HepG2 (cell line): ENCODE results near the gene MAP1B. TPM values are rescaled to one million over a fixed set of nuclear protein-coding genes. Genes with fewer than 3 reads are reported as not detected.
A peak's percentile ranks its signal among the peaks of the same experiment; 100 is the strongest.

Experiments used
- CC2D1A ChIP-seq: sonication (generic); formaldehyde crosslinking; IDR thresholded peaks from 2 replicates; pipeline ENCODE4 v1.8.1; 2023; ENCODE audit warnings: mild to moderate bottlenecking, missing genetic modification reagents
- CEBPG ChIP-seq: IDR thresholded peaks from 2 replicates; pipeline ENCODE4 v1.6.1; 2016
- ESRRA ChIP-seq: sonication (generic); formaldehyde crosslinking; IDR thresholded peaks from 2 replicates; pipeline ENCODE4 v1.5.1; 2020; ENCODE audit warnings: mild to moderate bottlenecking, low read depth, missing genetic modification reagents
- HMG20A ChIP-seq: IDR thresholded peaks from 2 replicates; pipeline ENCODE4 v1.6.1; 2016; ENCODE audit warnings: borderline replicate concordance
- MIXL1 ChIP-seq: IDR thresholded peaks from 2 replicates; pipeline ENCODE4 v1.6.1; 2016
- SCMH1 ChIP-seq: sonication (generic); formaldehyde crosslinking; IDR thresholded peaks from 2 replicates; pipeline ENCODE4 v1.9.0; 2021; ENCODE audit warnings: missing genetic modification reagents, mild to moderate bottlenecking, borderline replicate concordance
- TEAD2 ChIP-seq: sonication (generic); formaldehyde crosslinking; IDR thresholded peaks from 2 replicates; pipeline ENCODE4 v1.9.0; 2021; ENCODE audit warnings: missing genetic modification reagents
- THAP11 ChIP-seq: IDR thresholded peaks from 2 replicates; pipeline ENCODE4 v1.6.1; 2016; ENCODE audit warnings: missing biosample characterization, missing genetic modification reagents
- ZNF317 ChIP-seq: sonication (generic); formaldehyde crosslinking; IDR thresholded peaks from 2 replicates; pipeline ENCODE4 v1.5.0; 2020; ENCODE audit warnings: mild to moderate bottlenecking, missing genetic modification reagents
- ZNF34 ChIP-seq: sonication (generic); formaldehyde crosslinking; IDR thresholded peaks from 2 replicates; pipeline ENCODE4 v1.4.0; 2020; ENCODE audit warnings: mild to moderate bottlenecking, missing genetic modification reagents, borderline replicate concordance
- ZNF552 ChIP-seq: sonication (generic); formaldehyde crosslinking; IDR thresholded peaks from 2 replicates; pipeline ENCODE4 v1.9.0; 2022; ENCODE audit warnings: missing genetic modification reagents, mild to moderate bottlenecking, borderline replicate concordance
- ZNF607 ChIP-seq: sonication (generic); formaldehyde crosslinking; IDR thresholded peaks from 2 replicates; pipeline ENCODE4 v1.5.1; 2020; ENCODE audit warnings: missing genetic modification reagents, mild to moderate bottlenecking, borderline replicate concordance
- ZNF749 ChIP-seq: sonication (generic); formaldehyde crosslinking; IDR thresholded peaks from 2 replicates; pipeline ENCODE4 v1.8.0; 2022; ENCODE audit warnings: mild to moderate bottlenecking, missing genetic modification reagents, moderate library complexity, borderline replicate concordance
- ZNF75D ChIP-seq: sonication (generic); formaldehyde crosslinking; IDR thresholded peaks from 2 replicates; pipeline ENCODE4 v1.8.1; 2023; ENCODE audit warnings: missing genetic modification reagents, mild to moderate bottlenecking, borderline replicate concordance
- polyA plus RNA-seq, 8 experiments: library from polyadenylated mRNA; depleted of rRNA in 3 of 8; stranded (reverse) in 7 of 8; unstranded in 1 of 8; fragments of >200 nt; fragmentation: Illumina TruSeq in 4 of 8; extraction: Trizol in 4 of 8; gene quantifications; 2 replicates each; pipeline versions ENCODE4 v1.2.1 to v1.2.3, GENCODE V29; 2011 to 2016; ENCODE audit warnings: low read depth in 4 of 8, missing spikeins in 1 of 8, mixed read lengths in 1 of 8; ENCODE audit not compliant: insufficient read depth in 1 of 8
- total RNA-seq, 5 experiments: library from RNA; depleted of rRNA; stranded (reverse); fragments of >200 nt; fragmentation: Illumina TruSeq; extraction: Trizol; gene quantifications; 2 replicates each; pipeline ENCODE4 v1.2.3, GENCODE V29; 2016; ENCODE audit warnings: low read depth in 1 of 5
- TF ChIP-seq, protein P1 (sequence below): sonication (generic); formaldehyde crosslinking; IDR thresholded peaks from 2 replicates; pipeline ENCODE4 v1.9.0; 2021; ENCODE audit warnings: mild to moderate bottlenecking, missing genetic modification reagents
- TF ChIP-seq, protein P2 (sequence below): sonication (generic); IDR thresholded peaks from 2 replicates; pipeline ENCODE4 v1.6.1; 2016; ENCODE audit warnings: low read depth, borderline replicate concordance
- TF ChIP-seq, protein P3 (sequence below): sonication (generic); formaldehyde crosslinking; IDR thresholded peaks from 2 replicates; pipeline ENCODE4 v1.8.1; 2023; ENCODE audit warnings: mild to moderate bottlenecking, missing genetic modification reagents
- TF ChIP-seq, protein P4 (sequence below): sonication (generic); formaldehyde crosslinking; IDR thresholded peaks from 2 replicates; pipeline ENCODE4 v1.8.0; 2022; ENCODE audit warnings: missing genetic modification reagents, mild to moderate bottlenecking, borderline replicate concordance
- TF ChIP-seq, protein P5 (sequence below): sonication (generic); formaldehyde crosslinking; IDR thresholded peaks from 2 replicates; pipeline ENCODE4 v1.5.1; 2020; ENCODE audit warnings: missing genetic modification reagents, mild to moderate bottlenecking, borderline replicate concordance

The MAP1B gene
- total and polyA plus RNA-seq, 2 of the 13 experiments (the other 11 are each of a cell fraction or from before 2014, with no cell fraction given) = 3.3 to 6.2 TPM

DNA sequence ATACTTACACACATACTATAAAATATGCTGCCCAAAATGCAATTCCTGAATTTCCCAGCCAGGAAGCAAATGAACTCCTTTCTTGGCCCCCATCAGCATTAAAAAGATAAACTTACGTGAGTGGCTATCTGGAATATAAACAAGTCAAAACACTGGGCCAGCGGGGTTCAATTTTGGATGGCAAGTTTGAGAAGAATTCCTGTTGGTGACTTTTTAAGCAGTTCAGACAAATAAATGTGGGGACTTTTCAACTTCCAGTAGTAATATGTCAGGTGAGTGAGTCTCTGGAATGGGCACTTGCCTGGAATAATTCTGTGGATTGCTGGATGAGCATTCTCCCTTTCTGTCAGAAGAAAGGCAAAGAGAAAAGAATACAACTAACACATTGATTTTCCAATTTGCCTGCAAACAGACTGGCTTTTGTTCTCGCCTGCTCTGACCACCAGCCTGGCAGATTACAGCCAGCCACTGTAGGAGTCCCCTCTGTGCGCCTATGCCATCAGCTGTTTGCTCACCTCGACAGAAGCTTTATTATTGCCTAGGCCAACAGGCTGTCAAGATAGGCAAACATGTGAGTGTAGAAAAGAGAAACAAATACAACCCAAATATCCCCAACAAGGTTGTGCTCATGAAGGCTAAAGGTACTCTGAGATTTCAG lies 134.2 kb downstream of the MAP1B start (continued):
- TF ChIP-seq, protein P1, sequence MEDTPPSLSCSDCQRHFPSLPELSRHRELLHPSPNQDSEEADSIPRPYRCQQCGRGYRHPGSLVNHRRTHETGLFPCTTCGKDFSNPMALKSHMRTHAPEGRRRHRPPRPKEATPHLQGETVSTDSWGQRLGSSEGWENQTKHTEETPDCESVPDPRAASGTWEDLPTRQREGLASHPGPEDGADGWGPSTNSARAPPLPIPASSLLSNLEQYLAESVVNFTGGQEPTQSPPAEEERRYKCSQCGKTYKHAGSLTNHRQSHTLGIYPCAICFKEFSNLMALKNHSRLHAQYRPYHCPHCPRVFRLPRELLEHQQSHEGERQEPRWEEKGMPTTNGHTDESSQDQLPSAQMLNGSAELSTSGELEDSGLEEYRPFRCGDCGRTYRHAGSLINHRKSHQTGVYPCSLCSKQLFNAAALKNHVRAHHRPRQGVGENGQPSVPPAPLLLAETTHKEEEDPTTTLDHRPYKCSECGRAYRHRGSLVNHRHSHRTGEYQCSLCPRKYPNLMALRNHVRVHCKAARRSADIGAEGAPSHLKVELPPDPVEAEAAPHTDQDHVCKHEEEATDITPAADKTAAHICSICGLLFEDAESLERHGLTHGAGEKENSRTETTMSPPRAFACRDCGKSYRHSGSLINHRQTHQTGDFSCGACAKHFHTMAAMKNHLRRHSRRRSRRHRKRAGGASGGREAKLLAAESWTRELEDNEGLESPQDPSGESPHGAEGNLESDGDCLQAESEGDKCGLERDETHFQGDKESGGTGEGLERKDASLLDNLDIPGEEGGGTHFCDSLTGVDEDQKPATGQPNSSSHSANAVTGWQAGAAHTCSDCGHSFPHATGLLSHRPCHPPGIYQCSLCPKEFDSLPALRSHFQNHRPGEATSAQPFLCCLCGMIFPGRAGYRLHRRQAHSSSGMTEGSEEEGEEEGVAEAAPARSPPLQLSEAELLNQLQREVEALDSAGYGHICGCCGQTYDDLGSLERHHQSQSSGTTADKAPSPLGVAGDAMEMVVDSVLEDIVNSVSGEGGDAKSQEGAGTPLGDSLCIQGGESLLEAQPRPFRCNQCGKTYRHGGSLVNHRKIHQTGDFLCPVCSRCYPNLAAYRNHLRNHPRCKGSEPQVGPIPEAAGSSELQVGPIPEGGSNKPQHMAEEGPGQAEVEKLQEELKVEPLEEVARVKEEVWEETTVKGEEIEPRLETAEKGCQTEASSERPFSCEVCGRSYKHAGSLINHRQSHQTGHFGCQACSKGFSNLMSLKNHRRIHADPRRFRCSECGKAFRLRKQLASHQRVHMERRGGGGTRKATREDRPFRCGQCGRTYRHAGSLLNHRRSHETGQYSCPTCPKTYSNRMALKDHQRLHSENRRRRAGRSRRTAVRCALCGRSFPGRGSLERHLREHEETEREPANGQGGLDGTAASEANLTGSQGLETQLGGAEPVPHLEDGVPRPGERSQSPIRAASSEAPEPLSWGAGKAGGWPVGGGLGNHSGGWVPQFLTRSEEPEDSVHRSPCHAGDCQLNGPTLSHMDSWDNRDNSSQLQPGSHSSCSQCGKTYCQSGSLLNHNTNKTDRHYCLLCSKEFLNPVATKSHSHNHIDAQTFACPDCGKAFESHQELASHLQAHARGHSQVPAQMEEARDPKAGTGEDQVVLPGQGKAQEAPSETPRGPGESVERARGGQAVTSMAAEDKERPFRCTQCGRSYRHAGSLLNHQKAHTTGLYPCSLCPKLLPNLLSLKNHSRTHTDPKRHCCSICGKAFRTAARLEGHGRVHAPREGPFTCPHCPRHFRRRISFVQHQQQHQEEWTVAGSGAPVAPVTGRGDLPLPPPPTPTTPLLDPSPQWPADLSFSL = no peak
- TF ChIP-seq ZNF317 = peak; percentile 44; the same call in 1 of the 2 replicates
- TF ChIP-seq THAP11 (CRISPR knock-in tag) = 0 out of 2 replicates have a peak, but pooled peaks have one; percentile 25
- TF ChIP-seq, protein P2, sequence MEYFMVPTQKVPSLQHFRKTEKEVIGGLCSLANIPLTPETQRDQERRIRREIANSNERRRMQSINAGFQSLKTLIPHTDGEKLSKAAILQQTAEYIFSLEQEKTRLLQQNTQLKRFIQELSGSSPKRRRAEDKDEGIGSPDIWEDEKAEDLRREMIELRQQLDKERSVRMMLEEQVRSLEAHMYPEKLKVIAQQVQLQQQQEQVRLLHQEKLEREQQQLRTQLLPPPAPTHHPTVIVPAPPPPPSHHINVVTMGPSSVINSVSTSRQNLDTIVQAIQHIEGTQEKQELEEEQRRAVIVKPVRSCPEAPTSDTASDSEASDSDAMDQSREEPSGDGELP = peak; percentile 99
- TF ChIP-seq, protein P3, sequence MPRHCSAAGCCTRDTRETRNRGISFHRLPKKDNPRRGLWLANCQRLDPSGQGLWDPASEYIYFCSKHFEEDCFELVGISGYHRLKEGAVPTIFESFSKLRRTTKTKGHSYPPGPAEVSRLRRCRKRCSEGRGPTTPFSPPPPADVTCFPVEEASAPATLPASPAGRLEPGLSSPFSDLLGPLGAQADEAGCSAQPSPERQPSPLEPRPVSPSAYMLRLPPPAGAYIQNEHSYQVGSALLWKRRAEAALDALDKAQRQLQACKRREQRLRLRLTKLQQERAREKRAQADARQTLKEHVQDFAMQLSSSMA (CRISPR knock-in tag) = no peak
- TF ChIP-seq TEAD2 (CRISPR knock-in tag) = no peak
- TF ChIP-seq SCMH1 = no peak
- TF ChIP-seq HMG20A (CRISPR knock-in tag) = peak; percentile 76
- TF ChIP-seq ZNF749 (CRISPR knock-in tag) = peak; percentile 35; the same call in 1 of the 2 replicates
- no peak for TF ChIP-seq ZNF607 (CRISPR knock-in tag)
- TF ChIP-seq, protein P4, sequence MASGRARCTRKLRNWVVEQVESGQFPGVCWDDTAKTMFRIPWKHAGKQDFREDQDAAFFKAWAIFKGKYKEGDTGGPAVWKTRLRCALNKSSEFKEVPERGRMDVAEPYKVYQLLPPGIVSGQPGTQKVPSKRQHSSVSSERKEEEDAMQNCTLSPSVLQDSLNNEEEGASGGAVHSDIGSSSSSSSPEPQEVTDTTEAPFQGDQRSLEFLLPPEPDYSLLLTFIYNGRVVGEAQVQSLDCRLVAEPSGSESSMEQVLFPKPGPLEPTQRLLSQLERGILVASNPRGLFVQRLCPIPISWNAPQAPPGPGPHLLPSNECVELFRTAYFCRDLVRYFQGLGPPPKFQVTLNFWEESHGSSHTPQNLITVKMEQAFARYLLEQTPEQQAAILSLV (CRISPR knock-in tag) = no peak
- no peak for TF ChIP-seq ZNF75D (CRISPR knock-in tag)
- TF ChIP-seq MIXL1 (CRISPR knock-in tag) = peak; percentile 66; the same call in 1 of the 2 replicates
- no peak for TF ChIP-seq CC2D1A (CRISPR knock-in tag)
- TF ChIP-seq ZNF34 (CRISPR knock-in tag) = no peak
- TF ChIP-seq, protein P5, sequence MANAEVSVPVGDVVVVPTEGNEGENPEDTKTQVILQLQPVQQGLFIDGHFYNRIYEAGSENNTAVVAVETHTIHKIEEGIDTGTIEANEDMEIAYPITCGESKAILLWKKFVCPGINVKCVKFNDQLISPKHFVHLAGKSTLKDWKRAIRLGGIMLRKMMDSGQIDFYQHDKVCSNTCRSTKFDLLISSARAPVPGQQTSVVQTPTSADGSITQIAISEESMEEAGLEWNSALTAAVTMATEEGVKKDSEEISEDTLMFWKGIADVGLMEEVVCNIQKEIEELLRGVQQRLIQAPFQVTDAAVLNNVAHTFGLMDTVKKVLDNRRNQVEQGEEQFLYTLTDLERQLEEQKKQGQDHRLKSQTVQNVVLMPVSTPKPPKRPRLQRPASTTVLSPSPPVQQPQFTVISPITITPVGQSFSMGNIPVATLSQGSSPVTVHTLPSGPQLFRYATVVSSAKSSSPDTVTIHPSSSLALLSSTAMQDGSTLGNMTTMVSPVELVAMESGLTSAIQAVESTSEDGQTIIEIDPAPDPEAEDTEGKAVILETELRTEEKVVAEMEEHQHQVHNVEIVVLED (CRISPR knock-in tag) = no peak
- no peak for TF ChIP-seq ESRRA (CRISPR knock-in tag)
- no peak for TF ChIP-seq ZNF552 (CRISPR knock-in tag)
- TF ChIP-seq CEBPG (CRISPR knock-in tag) = peak; percentile 28; the same call in 1 of the 2 replicates
